H54 (cell line): ENCODE data around the gene CMIP.

Experiments
- DNase-seq: peaks from one replicate; pipeline ENCODE4 v3.0.0; 2011; ENCODE audit warnings: low spot score, mixed read lengths; ENCODE audit not compliant: insufficient read length
- FAIRE-seq: peaks from 3 replicates; lab custom pipeline; 2011; peaks lifted over from hg19 to GRCh38; lab: Jason Lieb, UNC
- POLR2A ChIP-seq: IDR thresholded peaks from 2 replicates; pipeline ENCODE4 v1.6.1; 2011; ENCODE audit warnings: low read depth, mild to moderate bottlenecking, low read length

Gene CMIP

GRCh38 chr16:81467072-81467471, 22.5 kb downstream of the CMIP start:
- no peak for TF ChIP-seq POLR2A
- no peak for DNase-seq
- FAIRE-seq = no peak

GRCh38 chr16:81467815-81468214, 23.2 kb downstream of the CMIP start:
- no peak for TF ChIP-seq POLR2A
- FAIRE-seq (no peak), DNase-seq (no peak)

- TF ChIP-seq POLR2A = no peak
- FAIRE-seq (no peak), DNase-seq (no peak)
Measured at GRCh38 chr16:81468269-81468902, 23.8 kb downstream of the CMIP start.

- no peak for FAIRE-seq
- DNase-seq = no peak
- TF ChIP-seq POLR2A = no peak
Measured at GRCh38 chr16:81469183-81469677, 24.6 kb downstream of the CMIP start.

- TF ChIP-seq POLR2A = no peak
- FAIRE-seq = no peak
- DNase-seq = no peak
Measured at GRCh38 chr16:81469710-81470535, 25.3 kb downstream of the CMIP start.

GRCh38 chr16:81470796-81471636, 26.4 kb downstream of the CMIP start:
- no peak for DNase-seq
- no peak for FAIRE-seq
- no peak for TF ChIP-seq POLR2A

- no peak for TF ChIP-seq POLR2A
- no peak for DNase-seq
- FAIRE-seq = no peak
Measured at GRCh38 chr16:81471882-81472281, 27.3 kb downstream of the CMIP start.

GRCh38 chr16:81472391-81472790, 27.8 kb downstream of the CMIP start:
- no peak for DNase-seq
- no peak for TF ChIP-seq POLR2A
- FAIRE-seq = no peak

- FAIRE-seq (no peak), DNase-seq (no peak)
- TF ChIP-seq POLR2A = no peak
Measured at GRCh38 chr16:81473066-81473488, 28.5 kb downstream of the CMIP start.

- TF ChIP-seq POLR2A = no peak
- FAIRE-seq (no peak), DNase-seq (no peak)
Measured at GRCh38 chr16:81473558-81473957, 28.9 kb downstream of the CMIP start.

- FAIRE-seq = no peak
- no peak for TF ChIP-seq POLR2A
- no peak for DNase-seq
Measured at GRCh38 chr16:81473969-81474959, 29.7 kb downstream of the CMIP start.
